Astrocyte (in vitro differentiated cells and primary cell): Measurements from ENCODE around the gene TRAM2. TPM values are rescaled to one million over a fixed set of nuclear protein-coding genes. Genes with fewer than 3 reads are reported as not detected.

Experiments
- DNase-seq: peaks from one replicate; pipeline ENCODE4 v3.0.0-alpha.2; 2010; ENCODE audit warnings: low read depth
- FAIRE-seq: peaks from 2 replicates; lab custom pipeline; 2011; peaks lifted over from hg19 to GRCh38; lab: Jason Lieb, UNC
- H2AFZ ChIP-seq: 2 replicates; pipeline ENCODE4 v1.6.0; 2012; ENCODE audit warnings: low read depth, low read length, inconsistent platforms
- H3K27ac ChIP-seq: 2 replicates; pipeline ENCODE4 v1.5.1; 2011; ENCODE audit warnings: low read depth, low read length, inconsistent platforms
- H3K27me3 ChIP-seq: 2 replicates; pipeline ENCODE4 v1.6.0; 2011; ENCODE audit warnings: low read length, inconsistent platforms; ENCODE audit not compliant: insufficient read depth
- H3K36me3 ChIP-seq: 2 replicates; pipeline ENCODE4 v1.5.1; 2011; ENCODE audit warnings: low read length, inconsistent platforms; ENCODE audit not compliant: insufficient read depth
- H3K4me1 ChIP-seq: 2 replicates; pipeline ENCODE4 v1.5.1; 2011; ENCODE audit warnings: low read length, inconsistent platforms; ENCODE audit not compliant: insufficient read depth
- H3K4me2 ChIP-seq: 2 replicates; pipeline ENCODE4 v1.6.0; 2012; ENCODE audit warnings: low read length, inconsistent platforms
- H3K4me3 ChIP-seq: 2 replicates; pipeline ENCODE4 v1.5.1; 2011; ENCODE audit warnings: low read depth, mild to moderate bottlenecking, low read length, inconsistent platforms; ENCODE audit not compliant: insufficient read depth
- H3K79me2 ChIP-seq: 2 replicates; pipeline ENCODE4 v1.6.0; 2012; ENCODE audit warnings: mild to moderate bottlenecking, low read length, inconsistent platforms; ENCODE audit not compliant: insufficient read depth
- H3K9ac ChIP-seq: 2 replicates; pipeline ENCODE4 v1.6.0; 2012; ENCODE audit warnings: mild to moderate bottlenecking, low read length, inconsistent platforms
- H3K9me3 ChIP-seq: 2 replicates; pipeline ENCODE4 v1.5.1; 2012; ENCODE audit warnings: low read depth, mild to moderate bottlenecking, low read length, inconsistent platforms; ENCODE audit not compliant: insufficient read depth
- H4K20me1 ChIP-seq: 2 replicates; pipeline ENCODE4 v1.6.0; 2012; ENCODE audit warnings: low read length, inconsistent platforms; ENCODE audit not compliant: insufficient read depth
- H3K27ac Mint-ChIP-seq: one replicate; pipeline ENCODE4 v1.8.0; 2021; ENCODE audit warnings: mild to moderate bottlenecking, mixed read lengths; ENCODE audit not compliant: unreplicated experiment
- H3K27me3 Mint-ChIP-seq: one replicate; pipeline ENCODE4 v1.8.0; 2021; ENCODE audit warnings: low read depth, mixed read lengths; ENCODE audit not compliant: unreplicated experiment
- H3K36me3 Mint-ChIP-seq: one replicate; pipeline ENCODE4 v1.8.0; 2021; ENCODE audit warnings: low read depth, mixed read lengths; ENCODE audit not compliant: unreplicated experiment
- H3K4me1 Mint-ChIP-seq: one replicate; pipeline ENCODE4 v1.8.0; 2021; ENCODE audit warnings: low read depth, mixed read lengths; ENCODE audit not compliant: unreplicated experiment
- H3K4me3 Mint-ChIP-seq: one replicate; pipeline ENCODE4 v1.8.0; 2021; ENCODE audit warnings: mild to moderate bottlenecking, moderate library complexity, mixed read lengths; ENCODE audit not compliant: unreplicated experiment
- H3K9me3 Mint-ChIP-seq: one replicate; pipeline ENCODE4 v1.8.0; 2021; ENCODE audit warnings: mild to moderate bottlenecking, mixed read lengths; ENCODE audit not compliant: unreplicated experiment
- CTCF ChIP-seq: IDR thresholded peaks from 2 replicates; pipeline ENCODE4 v1.5.1; 2011; ENCODE audit warnings: low read depth, mild to moderate bottlenecking, inconsistent platforms, low read length, moderate library complexity; ENCODE audit not compliant: insufficient read depth
- EZH2 ChIP-seq: IDR thresholded peaks from 2 replicates; pipeline ENCODE4 v1.6.1; 2012; ENCODE audit warnings: mild to moderate bottlenecking, low read length, inconsistent platforms; ENCODE audit not compliant: insufficient read depth
- total RNA-seq: library from RNA; stranded (reverse); gene quantifications from 2 replicates; pipeline ENCODE4 v1.2.1, GENCODE V29; 2021

Gene TRAM2
- total RNA-seq, 1 donor from 2014 or later, result 93.4 TPM

DNA sequence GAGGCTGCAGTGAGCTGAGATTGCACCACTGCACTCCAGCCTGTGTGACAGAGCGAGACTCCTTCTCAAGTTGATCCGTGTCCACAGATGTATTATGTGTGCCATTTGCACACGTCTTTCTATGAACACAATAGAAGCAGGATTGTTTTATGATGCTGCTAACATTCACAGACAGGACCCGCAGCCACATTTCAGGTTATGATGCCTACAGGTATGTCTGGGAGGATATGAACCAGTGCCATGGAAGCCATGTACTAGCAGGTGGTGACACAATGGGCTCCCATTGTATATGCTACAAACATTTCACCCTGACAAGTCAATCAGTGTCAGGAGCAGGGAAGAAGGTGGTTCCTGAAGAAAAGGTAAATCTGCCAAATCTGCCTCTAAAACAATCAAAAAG lies 4.3 kb downstream of the TRAM2 start:
- no peak for DNase-seq
- no peak for FAIRE-seq
- Mint-ChIP-seq H3K36me3 (peaks cover 8% of the 10 kb centered on the region), H3K27me3 (no peaks in the 10 kb centered on the region), H3K4me1 (peaks cover 63% of the 10 kb centered on the region), H3K4me3 (peak overlapping the region; percentile 87), H3K27ac (no peak overlapping the region), H3K9me3 (no peaks in the 10 kb centered on the region)
- Histone ChIP-seq H3K36me3 (peaks cover 6% of the 10 kb centered on the region), H3K9me3 (no peaks in the 10 kb centered on the region), H3K79me2 (peaks cover 96% of the 10 kb centered on the region), H3K4me3 (peak overlapping the region; percentile 93), H3K27ac (peak overlapping the region; percentile 70), H2AFZ (no peak overlapping the region), H3K27me3 (no peaks in the 10 kb centered on the region), H3K9ac (peak overlapping the region; percentile 89), H3K4me2 (peak overlapping the region; percentile 95), H3K4me1 (peaks cover 69% of the 10 kb centered on the region), H4K20me1 (peaks cover 81% of the 10 kb centered on the region)
- TF ChIP-seq CTCF, result no peak
- TF ChIP-seq EZH2, result no peak

- Histone ChIP-seq H2AFZ (no peak overlapping the region), H3K4me2 (peak overlapping the region; percentile 63), H3K27me3 (no peaks in the 10 kb centered on the region), H3K36me3 (peaks cover 6% of the 10 kb centered on the region), H3K9ac (peak overlapping the region; percentile 57), H3K79me2 (peaks cover 99% of the 10 kb centered on the region), H4K20me1 (peaks cover 88% of the 10 kb centered on the region), H3K4me3 (no peak overlapping the region), H3K4me1 (peaks cover 80% of the 10 kb centered on the region), H3K27ac (peak overlapping the region; percentile 45), H3K9me3 (no peaks in the 10 kb centered on the region)
- H3K4me3 Mint-ChIP-seq, result no peak overlapping the region
- H3K27me3 Mint-ChIP-seq, result no peaks in the 10 kb centered on the region
- FAIRE-seq (no peak), DNase-seq (no peak)
- no peak overlapping the region for H3K27ac Mint-ChIP-seq
- peaks cover 11% of the 10 kb centered on the region for H3K36me3 Mint-ChIP-seq
- no peaks in the 10 kb centered on the region for H3K9me3 Mint-ChIP-seq
- H3K4me1 Mint-ChIP-seq, result peaks cover 76% of the 10 kb centered on the region
- no peak for TF ChIP-seq CTCF
- no peak for TF ChIP-seq EZH2
Observed at GRCh38 chr6:52571099-52571755, 5.6 kb downstream of the TRAM2 start.

DNA sequence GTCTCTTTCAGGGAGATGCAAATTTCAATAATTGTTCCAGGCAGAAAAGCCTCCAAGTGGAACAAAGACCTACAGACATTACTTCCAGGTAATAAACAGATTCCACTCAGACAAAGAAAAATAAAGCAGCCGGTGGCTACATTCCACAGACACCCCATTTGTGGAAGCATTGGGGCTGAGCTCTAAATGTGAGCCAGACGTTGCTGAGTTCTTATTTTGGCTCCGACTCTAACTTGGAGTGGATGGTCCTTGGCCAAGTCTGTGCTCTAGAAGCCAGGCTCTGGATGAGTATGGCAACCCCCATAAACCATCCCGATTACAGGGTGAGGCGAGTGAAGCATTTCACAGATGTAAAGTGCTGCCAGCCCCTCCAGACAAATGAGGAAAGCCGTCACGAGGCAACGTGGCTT lies 6.6 kb downstream of the TRAM2 start:
- H3K9me3 Mint-ChIP-seq, result no peaks in the 10 kb centered on the region

More for the DNA sequence above, 6.6 kb downstream of the TRAM2 start:
- H3K9ac ChIP-seq, result peak overlapping the region; percentile 48
- no peak overlapping the region for H3K4me3 Mint-ChIP-seq
- no peak overlapping the region for H3K27ac Mint-ChIP-seq
- peaks cover 88% of the 10 kb centered on the region for H4K20me1 ChIP-seq
- H3K4me1 Mint-ChIP-seq, result peaks cover 76% of the 10 kb centered on the region
- H2AFZ ChIP-seq, result no peak overlapping the region
- peaks cover 99% of the 10 kb centered on the region for H3K79me2 ChIP-seq
- DNase-seq, result peak; percentile 77
- H3K9me3 ChIP-seq, result no peaks in the 10 kb centered on the region
- H3K27me3 Mint-ChIP-seq, result no peaks in the 10 kb centered on the region
- H3K36me3 ChIP-seq, result peaks cover 6% of the 10 kb centered on the region
- H3K4me1 ChIP-seq, result peaks cover 81% of the 10 kb centered on the region
- FAIRE-seq, result no peak
- peak overlapping the region; percentile 62 for H3K27ac ChIP-seq
- H3K4me3 ChIP-seq, result no peak overlapping the region
- no peak for TF ChIP-seq EZH2
- TF ChIP-seq CTCF, result no peak
- H3K4me2 ChIP-seq, result peak overlapping the region; percentile 71
- peaks cover 11% of the 10 kb centered on the region for H3K36me3 Mint-ChIP-seq
- H3K27me3 ChIP-seq, result no peaks in the 10 kb centered on the region
